Neural progenitor cell (in vitro differentiated cells): ENCODE measurements around the gene AXL. TPM values are rescaled to one million over a fixed set of nuclear protein-coding genes. Genes with fewer than 3 reads are reported as not detected.
A peak's percentile ranks its signal among the peaks of the same experiment; 100 is the strongest.

Source experiments
- DNase-seq: peaks from one replicate; pipeline ENCODE4 v3.0.0-alpha.2; 2016; ENCODE audit warnings: low spot score
- H2AFZ ChIP-seq: fragments of 200-600 bp; sonication (generic); replicated peaks from 2 replicates; pipeline ENCODE4 v1.6.1; 2016; ENCODE audit warnings: antibody characterized with exemption
- H3F3A ChIP-seq: fragments of 200-600 bp; sonication (generic); 2 replicates; pipeline ENCODE4 v1.6.1; 2016; ENCODE audit warnings: antibody characterized with exemption, low read depth
- H3K27ac ChIP-seq: fragments of 200-600 bp; sonication (generic); 2 replicates; pipeline ENCODE4 v1.5.1; 2016; ENCODE audit warnings: mild to moderate bottlenecking
- H3K27me3 ChIP-seq: fragments of 200-600 bp; sonication (generic); 2 replicates; pipeline ENCODE4 v1.6.1; 2016; ENCODE audit warnings: mild to moderate bottlenecking, moderate library complexity
- H3K36me3 ChIP-seq: fragments of 200-600 bp; sonication (generic); 2 replicates; pipeline ENCODE4 v1.5.1; 2016
- H3K4me1 ChIP-seq: fragments of 200-600 bp; sonication (generic); 2 replicates; pipeline ENCODE4 v1.6.1; 2016; ENCODE audit warnings: mixed run types
- H3K4me2 ChIP-seq: fragments of 200-600 bp; sonication (generic); 2 replicates; pipeline ENCODE4 v1.6.1; 2016
- H3K4me3 ChIP-seq: fragments of 200-600 bp; sonication (generic); 2 replicates; pipeline ENCODE4 v1.5.1; 2016
- H3K79me2 ChIP-seq: fragments of 200-600 bp; sonication (generic); 2 replicates; pipeline ENCODE4 v1.6.1; 2016; ENCODE audit warnings: low read depth
- H3K9ac ChIP-seq: fragments of 200-600 bp; sonication (generic); 2 replicates; pipeline ENCODE4 v1.6.1; 2016
- H3K9me3 ChIP-seq: fragments of 200-600 bp; sonication (generic); 2 replicates; pipeline ENCODE4 v1.5.1; 2016; ENCODE audit warnings: low read depth
- H4K20me1 ChIP-seq: fragments of 200-600 bp; sonication (generic); 2 replicates; pipeline ENCODE4 v1.6.1; 2016; ENCODE audit warnings: low read depth
- H3K27ac Mint-ChIP-seq: 3 replicates; pipeline ENCODE4 v1.8.0; 2021; ENCODE audit warnings: mixed read lengths
- H3K27me3 Mint-ChIP-seq: 2 replicates; pipeline ENCODE4 v1.8.0; 2022; ENCODE audit warnings: low read depth, mild to moderate bottlenecking, inconsistent platforms, moderate library complexity, mixed read lengths; ENCODE audit not compliant: insufficient read depth
- H3K36me3 Mint-ChIP-seq: 3 replicates; pipeline ENCODE4 v1.8.0; 2021; ENCODE audit warnings: mixed read lengths
- H3K4me1 Mint-ChIP-seq: 3 replicates; pipeline ENCODE4 v1.8.0; 2021; ENCODE audit warnings: mixed read lengths
- H3K4me3 Mint-ChIP-seq: 3 replicates; pipeline ENCODE4 v1.8.0; 2021; ENCODE audit warnings: mild to moderate bottlenecking, moderate library complexity, mixed read lengths
- H3K9me3 Mint-ChIP-seq: 3 replicates; pipeline ENCODE4 v1.8.0; 2020; ENCODE audit warnings: mixed read lengths
- EZH2 ChIP-seq: fragments of 200-600 bp; sonication (generic); IDR thresholded peaks from 2 replicates; pipeline ENCODE4 v1.6.1; 2017; ENCODE audit warnings: antibody characterized with exemption, mild to moderate bottlenecking, moderate library complexity
- EZH2phosphoT487 ChIP-seq: fragments of 200-600 bp; sonication (generic); IDR thresholded peaks from 2 replicates; pipeline ENCODE4 v1.6.1; 2017; ENCODE audit warnings: antibody characterized with exemption
- total RNA-seq: library from RNA; depleted of rRNA; stranded (reverse); fragments of >200 nt; gene quantifications from 2 replicates; pipeline ENCODE4 v1.2.3, GENCODE V29; 2015; ENCODE audit warnings: low replicate concordance
- TF ChIP-seq, protein P1 (sequence below): fragments of 200-600 bp; sonication (generic); IDR thresholded peaks from 2 replicates; pipeline ENCODE4 v1.5.1; 2017; ENCODE audit warnings: antibody characterized with exemption, mild to moderate bottlenecking

The AXL gene
- total RNA-seq, 1 donor from 2014 or later, result 24.7 TPM

DNA sequence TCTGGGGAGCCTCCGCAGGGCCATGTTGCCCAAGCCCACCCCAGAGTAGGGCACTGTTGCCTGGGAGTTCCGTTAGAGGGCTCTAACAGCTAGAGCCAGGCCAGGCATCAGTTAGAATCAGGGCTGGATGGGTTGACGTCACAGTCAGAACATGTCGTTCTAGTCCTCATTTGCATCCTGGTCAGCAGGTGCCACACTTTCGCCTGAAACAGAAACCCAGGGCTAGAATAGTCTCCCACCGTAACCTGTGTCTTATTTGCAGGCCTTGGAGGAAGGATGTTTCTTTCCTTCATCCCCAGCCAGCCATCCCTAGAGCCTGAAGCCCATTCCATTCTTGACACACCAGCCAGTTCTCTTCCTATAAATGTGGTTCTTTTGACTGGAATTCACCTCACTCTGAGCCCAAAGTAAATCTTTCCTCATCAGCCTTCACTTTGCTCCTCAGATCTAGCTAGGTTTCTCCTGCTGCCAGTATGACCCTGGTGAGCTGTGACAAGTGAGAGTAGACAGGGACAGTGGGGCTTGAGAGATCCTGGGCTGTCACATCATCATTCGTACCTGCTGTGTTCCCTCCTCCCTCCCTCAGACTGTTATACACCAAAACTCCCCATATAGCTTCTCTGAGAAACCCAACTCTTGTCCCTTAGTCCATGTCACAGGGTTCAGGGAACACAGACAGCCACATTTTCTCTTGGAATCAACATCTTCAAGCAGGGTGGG, 78.8 kb downstream of the AXL start:
- TF ChIP-seq EZH2phosphoT487 (no peak), EZH2 (no peak)
- TF ChIP-seq, protein P1, sequence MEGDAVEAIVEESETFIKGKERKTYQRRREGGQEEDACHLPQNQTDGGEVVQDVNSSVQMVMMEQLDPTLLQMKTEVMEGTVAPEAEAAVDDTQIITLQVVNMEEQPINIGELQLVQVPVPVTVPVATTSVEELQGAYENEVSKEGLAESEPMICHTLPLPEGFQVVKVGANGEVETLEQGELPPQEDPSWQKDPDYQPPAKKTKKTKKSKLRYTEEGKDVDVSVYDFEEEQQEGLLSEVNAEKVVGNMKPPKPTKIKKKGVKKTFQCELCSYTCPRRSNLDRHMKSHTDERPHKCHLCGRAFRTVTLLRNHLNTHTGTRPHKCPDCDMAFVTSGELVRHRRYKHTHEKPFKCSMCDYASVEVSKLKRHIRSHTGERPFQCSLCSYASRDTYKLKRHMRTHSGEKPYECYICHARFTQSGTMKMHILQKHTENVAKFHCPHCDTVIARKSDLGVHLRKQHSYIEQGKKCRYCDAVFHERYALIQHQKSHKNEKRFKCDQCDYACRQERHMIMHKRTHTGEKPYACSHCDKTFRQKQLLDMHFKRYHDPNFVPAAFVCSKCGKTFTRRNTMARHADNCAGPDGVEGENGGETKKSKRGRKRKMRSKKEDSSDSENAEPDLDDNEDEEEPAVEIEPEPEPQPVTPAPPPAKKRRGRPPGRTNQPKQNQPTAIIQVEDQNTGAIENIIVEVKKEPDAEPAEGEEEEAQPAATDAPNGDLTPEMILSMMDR, result no peak
- no peak overlapping the region for H2AFZ ChIP-seq
- H3K4me1 Mint-ChIP-seq, result peaks cover 15% of the 10 kb centered on the region

DNA sequence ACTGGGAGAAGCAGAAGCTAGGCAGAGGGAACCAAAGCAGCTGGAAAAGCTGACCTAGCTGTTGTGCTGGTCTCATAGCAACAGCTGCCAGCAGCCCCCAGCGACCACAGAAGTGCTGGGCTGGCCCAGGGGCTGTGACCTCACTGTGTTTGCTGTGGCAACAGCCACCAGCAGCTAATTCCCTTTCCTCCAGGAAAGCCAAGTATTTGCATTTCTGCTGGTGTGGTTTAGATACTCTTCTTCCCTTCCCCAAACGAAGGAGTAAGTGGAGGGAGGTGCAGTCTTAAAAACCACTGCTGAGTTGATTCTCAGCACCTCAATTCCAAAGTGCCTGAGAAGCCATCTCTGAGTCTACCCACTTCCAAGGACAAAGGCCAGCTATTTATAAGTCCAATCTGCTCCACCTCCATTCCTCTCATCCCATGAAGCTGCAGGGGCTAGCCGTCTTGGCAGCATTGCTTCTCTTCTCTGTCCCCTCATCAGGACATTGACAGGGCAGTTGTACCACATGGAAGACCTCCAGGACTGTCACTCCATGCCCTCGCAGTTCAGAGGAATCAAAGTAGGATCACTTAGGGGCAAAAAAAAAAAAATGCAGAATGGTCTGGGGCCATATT, 79.4 kb downstream of the AXL start:
- Histone ChIP-seq H3F3A (no peaks in the 10 kb centered on the region), H3K27me3 (no peaks in the 10 kb centered on the region), H3K27ac (no peak overlapping the region), H2AFZ (no peak overlapping the region), H3K79me2 (peaks cover 3% of the 10 kb centered on the region), H3K9ac (no peak overlapping the region), H3K4me2 (no peak overlapping the region), H3K4me3 (no peak overlapping the region), H4K20me1 (peaks cover 35% of the 10 kb centered on the region), H3K9me3 (no peaks in the 10 kb centered on the region), H3K36me3 (peaks cover 3% of the 10 kb centered on the region), H3K4me1 (no peaks in the 10 kb centered on the region)
- H3K4me1 Mint-ChIP-seq, result peaks cover 15% of the 10 kb centered on the region
- peak overlapping the region; percentile 99 for H3K27ac Mint-ChIP-seq
- H3K27me3 Mint-ChIP-seq, result peaks cover 4% of the 10 kb centered on the region
- H3K9me3 Mint-ChIP-seq, result no peaks in the 10 kb centered on the region
- no peak overlapping the region for H3K4me3 Mint-ChIP-seq
- no peak for TF ChIP-seq EZH2phosphoT487
- TF ChIP-seq EZH2, result no peak
- H3K36me3 Mint-ChIP-seq, result peaks cover 60% of the 10 kb centered on the region
- DNase-seq, result no peak

More for the DNA sequence above, 78.8 kb downstream of the AXL start:
- Histone ChIP-seq H3K79me2 (peaks cover 7% of the 10 kb centered on the region), H3F3A (no peaks in the 10 kb centered on the region), H3K4me3 (no peak overlapping the region), H3K9ac (no peak overlapping the region), H3K27ac (no peak overlapping the region), H3K4me1 (no peaks in the 10 kb centered on the region), H4K20me1 (peaks cover 41% of the 10 kb centered on the region), H3K4me2 (no peak overlapping the region), H3K27me3 (no peaks in the 10 kb centered on the region), H3K36me3 (peaks cover 9% of the 10 kb centered on the region), H3K9me3 (no peaks in the 10 kb centered on the region)
- no peak for DNase-seq
- Mint-ChIP-seq H3K4me3 (no peak overlapping the region), H3K27ac (peak overlapping the region; percentile 99), H3K27me3 (peaks cover 4% of the 10 kb centered on the region), H3K36me3 (peaks cover 61% of the 10 kb centered on the region), H3K9me3 (no peaks in the 10 kb centered on the region)

DNA sequence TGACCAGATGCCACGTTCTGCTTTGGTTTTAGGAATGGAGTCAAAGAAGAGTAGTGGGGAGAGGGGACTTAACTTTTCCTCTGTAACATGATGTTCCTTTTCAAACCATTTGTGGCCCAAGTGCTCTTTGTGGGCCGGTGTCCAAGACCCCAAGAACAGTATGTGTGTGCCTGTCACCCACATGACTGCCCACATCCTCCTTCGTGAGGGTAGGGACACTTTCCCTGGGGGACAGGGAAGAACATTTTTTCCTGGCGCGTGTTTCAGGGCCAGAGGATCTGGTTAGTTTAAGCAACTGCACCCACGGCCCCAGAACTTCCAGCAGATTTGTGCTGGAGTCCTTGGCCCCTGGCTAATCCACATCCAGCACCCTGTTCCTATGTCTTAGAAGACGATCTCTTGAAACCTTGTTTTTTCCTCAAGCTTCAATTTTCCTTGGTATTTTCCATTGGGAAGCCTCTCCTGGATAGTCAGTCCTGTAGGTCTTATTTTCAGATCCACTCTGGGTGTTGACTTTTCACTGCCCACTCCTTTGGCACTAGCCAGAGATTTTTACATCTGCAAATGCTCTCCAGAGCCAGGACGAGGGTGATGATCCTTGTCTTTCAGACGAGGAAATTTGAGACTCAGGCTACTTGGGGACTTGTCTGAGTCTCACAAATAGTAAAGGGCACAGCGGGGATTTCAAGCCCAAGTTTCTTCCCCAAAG, 80.2 kb downstream of the AXL start:
- Histone ChIP-seq H3K36me3 (no peaks in the 10 kb centered on the region), H3K9ac (no peak overlapping the region), H3K79me2 (no peaks in the 10 kb centered on the region), H4K20me1 (peaks cover 33% of the 10 kb centered on the region), H3K4me1 (no peaks in the 10 kb centered on the region), H3K27ac (no peak overlapping the region), H3K4me3 (no peak overlapping the region), H2AFZ (no peak overlapping the region), H3K9me3 (no peaks in the 10 kb centered on the region), H3K4me2 (no peak overlapping the region), H3F3A (peaks cover 4% of the 10 kb centered on the region), H3K27me3 (no peaks in the 10 kb centered on the region)
- Mint-ChIP-seq H3K4me1 (peaks cover 15% of the 10 kb centered on the region), H3K4me3 (no peak overlapping the region), H3K27me3 (peaks cover 4% of the 10 kb centered on the region), H3K9me3 (no peaks in the 10 kb centered on the region), H3K27ac (peak overlapping the region; percentile 53), H3K36me3 (peaks cover 55% of the 10 kb centered on the region)
- no peak for DNase-seq
- TF ChIP-seq EZH2phosphoT487, result no peak
- TF ChIP-seq EZH2, result no peak
- TF ChIP-seq, protein P1, result no peak
